ENCODE measurements around the gene CREG1.

- TF ChIP-seq CTCF (IDR thresholded peaks at IDR 0.05) (no peak), POLR2A (IDR thresholded peaks at IDR 0.05) (no peak)
Measured at GRCh38 chr1:167566766-167567165, 13.2 kb upstream of the CREG1 start.

Measured in right lobe of liver (tissue), 4 donors.